ENCODE results near the gene APPL2.

GRCh38 chr12:105214148-105214547, 21.8 kb downstream of the APPL2 start:
- TF ChIP-seq GATA3 (IDR thresholded peaks at IDR 0.05; ENCODE audit: low read depth, low read length): no peak
- TF ChIP-seq GATA2 (IDR thresholded peaks at IDR 0.05; ENCODE audit: low read depth, low read length): no peak
